Stimulated activated naive CD8-positive, alpha-beta T cell treated with anti-CD3 and anti-CD28 coated beads, Interleukin-15, amount 100 ng/mL, for 72 hours (primary cell): ENCODE measurements around the gene CDIPT.

ENCODE experiments used
- ATAC-seq: fragments of 150-1000 bp; cut with Tn5 transposase; 2 replicates; pipeline ENCODE4 v1.10.0; 2021; ENCODE audit warnings: mild to moderate bottlenecking, moderate library complexity
- DNase-seq, 2 donors: peaks; one replicate each; pipeline ENCODE4 v3.0.0; 2021 to 2022
- H3K27ac Mint-ChIP-seq, 2 donors: one replicate each; pipeline ENCODE4 v1.8.0; 2022; ENCODE audit warnings: mild to moderate bottlenecking in 2 of 2, mixed read lengths in 2 of 2, moderate library complexity in 2 of 2
- H3K27me3 Mint-ChIP-seq: one replicate; pipeline ENCODE4 v1.8.0; 2022; ENCODE audit warnings: mixed read lengths
- H3K4me1 Mint-ChIP-seq: one replicate; pipeline ENCODE4 v1.8.0; 2022; ENCODE audit warnings: mild to moderate bottlenecking, mixed read lengths
- H3K4me3 Mint-ChIP-seq, 2 donors: one replicate each; pipeline ENCODE4 v1.8.0; 2022; ENCODE audit warnings: mild to moderate bottlenecking in 2 of 2, mixed read lengths in 2 of 2, moderate library complexity in 1 of 2
- H3K9me3 Mint-ChIP-seq, 2 donors: one replicate each; pipeline ENCODE4 v1.8.0; 2022; ENCODE audit warnings: mixed read lengths in 2 of 2

Gene CDIPT

GRCh38 chr16:29854520-29855100, 8.4 kb downstream of the CDIPT start:
- ATAC-seq, result no peak
- Mint-ChIP-seq H3K27me3 (no peaks in the 10 kb centered on the region), H3K4me1 (peaks cover 29% of the 10 kb centered on the region), H3K9me3 (no peaks in the 10 kb centered on the region), H3K27ac (peak overlapping the region in 1 of 2 donors; percentile 75), H3K4me3 (no peak overlapping the region)
- DNase-seq, result no peak

GRCh38 chr16:29852654-29853053, 10.4 kb downstream of the CDIPT start:
- no peaks in the 10 kb centered on the region for H3K9me3 Mint-ChIP-seq
- no peak for DNase-seq
- H3K27ac Mint-ChIP-seq, result no peak overlapping the region
- peaks cover 20% of the 10 kb centered on the region for H3K4me1 Mint-ChIP-seq
- H3K4me3 Mint-ChIP-seq, result no peak overlapping the region
- no peaks in the 10 kb centered on the region for H3K27me3 Mint-ChIP-seq
- ATAC-seq, result no peak

GRCh38 chr16:29850998-29851397, 12.0 kb downstream of the CDIPT start:
- no peak for ATAC-seq
- Mint-ChIP-seq H3K9me3 (no peaks in the 10 kb centered on the region), H3K27ac (no peak overlapping the region), H3K4me3 (no peak overlapping the region), H3K27me3 (no peaks in the 10 kb centered on the region), H3K4me1 (peaks cover 25% of the 10 kb centered on the region)
- no peak for DNase-seq

GRCh38 chr16:29849505-29849904, 13.5 kb downstream of the CDIPT start:
- no peaks in the 10 kb centered on the region for H3K27me3 Mint-ChIP-seq
- no peak for ATAC-seq
- H3K27ac Mint-ChIP-seq, result no peak overlapping the region
- peaks cover 18% of the 10 kb centered on the region for H3K4me1 Mint-ChIP-seq
- DNase-seq, result no peak
- no peak overlapping the region for H3K4me3 Mint-ChIP-seq
- H3K9me3 Mint-ChIP-seq, result no peaks in the 10 kb centered on the region

DNA sequence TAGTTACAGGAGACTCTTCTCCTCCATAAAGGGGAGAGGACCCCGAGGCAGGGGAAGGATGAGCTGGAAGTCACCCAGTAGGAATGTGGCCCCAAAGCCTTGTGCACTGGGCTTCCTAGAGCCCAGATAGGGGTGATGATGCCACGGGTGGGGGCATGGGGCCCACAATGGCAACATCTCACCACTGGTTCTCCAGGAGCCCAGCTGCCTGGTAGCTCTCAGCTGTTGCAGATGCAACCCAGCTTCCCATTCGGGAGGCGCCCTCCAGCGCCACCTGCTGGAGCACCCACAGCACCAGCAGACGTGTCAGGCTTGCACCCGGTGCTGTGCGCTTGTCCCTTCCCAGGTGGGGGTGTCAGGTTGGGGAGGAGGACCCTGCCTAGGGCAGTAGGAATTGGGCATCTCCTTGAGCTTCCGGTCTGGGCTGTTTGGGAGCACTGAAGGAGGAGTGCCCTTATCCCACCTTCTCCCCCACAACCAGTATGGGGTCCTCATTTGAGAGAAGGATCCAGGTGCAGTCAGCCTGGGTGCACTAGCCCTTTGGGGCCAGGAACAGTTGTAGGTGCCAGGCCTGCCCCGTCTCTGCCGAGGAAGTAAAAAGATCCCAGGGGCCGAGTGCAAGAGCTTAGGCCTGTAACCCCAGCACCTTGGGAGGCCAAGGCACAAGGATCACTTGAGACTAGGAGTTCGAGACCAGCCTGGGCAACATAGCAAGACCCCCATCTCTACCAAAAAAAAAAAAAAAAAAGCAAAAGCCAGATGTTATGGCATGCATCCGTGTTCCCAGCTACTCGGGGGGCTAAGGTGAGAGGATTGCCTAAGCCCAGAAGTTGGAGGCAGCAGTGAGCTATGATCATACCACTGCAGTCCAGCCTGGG, 14.4 kb downstream of the CDIPT start:
- ATAC-seq (peak; percentile 96), DNase-seq (peak; percentile 78 to 82)
- Mint-ChIP-seq H3K27ac (peak overlapping the region in 1 of 2 donors; percentile 81), H3K4me3 (no peak overlapping the region), H3K27me3 (no peaks in the 10 kb centered on the region), H3K4me1 (peaks cover 17% of the 10 kb centered on the region), H3K9me3 (no peaks in the 10 kb centered on the region)

DNA sequence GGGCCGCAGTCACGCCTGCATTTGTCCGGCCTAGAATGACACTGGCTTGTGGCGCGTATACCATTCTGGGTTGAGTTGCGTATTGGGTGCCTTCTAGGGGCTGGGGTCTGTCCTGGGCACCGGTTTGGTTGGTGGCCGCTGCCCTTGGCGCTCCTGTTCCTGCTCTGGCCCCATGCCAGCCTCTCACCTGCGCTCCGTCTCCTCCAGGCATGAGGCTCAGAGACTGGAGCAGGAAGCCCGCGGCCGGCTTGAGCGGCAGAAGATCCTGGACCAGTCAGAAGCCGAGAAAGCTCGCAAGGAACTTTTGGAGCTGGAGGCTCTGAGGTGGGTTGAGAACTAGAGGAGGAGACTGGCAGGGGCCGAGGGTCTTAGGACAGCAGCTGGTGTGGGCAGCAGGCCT, 17.4 kb downstream of the CDIPT start:
- Mint-ChIP-seq H3K4me1 (peaks cover 17% of the 10 kb centered on the region), H3K9me3 (no peaks in the 10 kb centered on the region), H3K27me3 (no peaks in the 10 kb centered on the region), H3K27ac (no peak overlapping the region), H3K4me3 (no peak overlapping the region)
- ATAC-seq, result no peak
- DNase-seq, result no peak

- H3K9me3 Mint-ChIP-seq, result no peaks in the 10 kb centered on the region
- ATAC-seq (no peak), DNase-seq (no peak)
- no peaks in the 10 kb centered on the region for H3K27me3 Mint-ChIP-seq
- H3K27ac Mint-ChIP-seq, result peak overlapping the region in 1 of 2 donors; percentile 85
- peaks cover 12% of the 10 kb centered on the region for H3K4me1 Mint-ChIP-seq
- H3K4me3 Mint-ChIP-seq, result no peak overlapping the region
These were observed 18.3 kb downstream of the CDIPT start for GRCh38 chr16:29844575-29845331.

DNA sequence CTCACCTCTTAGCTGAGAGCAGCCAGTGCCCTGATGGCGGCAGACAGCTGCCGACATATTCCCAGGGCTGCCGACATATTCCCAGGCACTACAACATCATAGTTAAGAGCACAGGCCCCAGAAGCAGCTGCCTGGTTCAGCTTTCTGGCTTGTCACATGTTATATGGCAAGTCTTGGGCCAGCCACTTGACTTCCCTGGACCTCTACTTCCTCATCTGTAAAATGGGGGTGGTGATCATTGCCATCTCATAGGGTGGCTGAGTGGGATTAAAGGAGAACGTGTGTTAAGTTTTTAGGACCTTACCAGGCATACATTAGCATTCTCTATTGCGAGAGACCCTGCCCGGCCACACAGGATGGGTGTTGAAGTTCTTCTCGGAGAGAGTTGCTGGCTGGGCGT, 19.1 kb downstream of the CDIPT start:
- DNase-seq (no peak), ATAC-seq (no peak)
- peaks cover 12% of the 10 kb centered on the region for H3K4me1 Mint-ChIP-seq
- no peaks in the 10 kb centered on the region for H3K9me3 Mint-ChIP-seq
- H3K4me3 Mint-ChIP-seq, result no peak overlapping the region
- H3K27ac Mint-ChIP-seq, result no peak overlapping the region
- H3K27me3 Mint-ChIP-seq, result no peaks in the 10 kb centered on the region

DNA sequence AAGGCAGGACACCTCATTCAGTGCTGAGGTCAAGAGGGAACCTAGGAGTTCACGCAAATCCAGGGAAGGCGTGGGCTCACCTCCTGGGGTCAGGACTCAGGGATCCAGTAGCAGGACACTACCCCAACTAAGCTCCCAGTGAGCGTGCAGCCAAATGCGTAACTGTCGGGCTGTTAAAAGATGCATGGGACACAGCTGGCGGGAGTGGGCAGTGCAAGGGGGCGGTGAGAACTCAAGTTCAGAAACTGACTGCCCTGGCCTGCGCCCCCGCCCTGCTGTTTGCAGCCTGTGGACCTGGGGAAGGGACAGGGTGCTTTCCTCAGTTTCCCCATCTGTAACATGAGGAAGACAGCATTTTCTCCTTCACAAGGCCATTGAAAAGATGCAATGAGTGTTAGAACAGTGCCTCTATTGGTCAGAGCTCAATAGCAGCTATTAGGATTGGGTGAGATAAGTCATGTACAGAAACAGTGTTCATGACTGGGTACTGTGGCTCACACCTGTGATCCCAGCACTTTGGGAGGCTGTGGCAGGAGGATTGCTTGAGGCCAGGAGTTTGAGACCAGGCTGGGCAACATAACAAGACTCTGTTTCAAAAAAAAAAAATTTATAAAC, 20.2 kb downstream of the CDIPT start:
- peaks cover 5% of the 10 kb centered on the region for H3K4me1 Mint-ChIP-seq
- peak overlapping the region in 1 of 2 donors; percentile 52 for H3K27ac Mint-ChIP-seq
- peak; percentile 54 for ATAC-seq
- H3K27me3 Mint-ChIP-seq, result no peaks in the 10 kb centered on the region
- H3K4me3 Mint-ChIP-seq, result no peak overlapping the region
- DNase-seq, result no peak
- no peaks in the 10 kb centered on the region for H3K9me3 Mint-ChIP-seq

DNA sequence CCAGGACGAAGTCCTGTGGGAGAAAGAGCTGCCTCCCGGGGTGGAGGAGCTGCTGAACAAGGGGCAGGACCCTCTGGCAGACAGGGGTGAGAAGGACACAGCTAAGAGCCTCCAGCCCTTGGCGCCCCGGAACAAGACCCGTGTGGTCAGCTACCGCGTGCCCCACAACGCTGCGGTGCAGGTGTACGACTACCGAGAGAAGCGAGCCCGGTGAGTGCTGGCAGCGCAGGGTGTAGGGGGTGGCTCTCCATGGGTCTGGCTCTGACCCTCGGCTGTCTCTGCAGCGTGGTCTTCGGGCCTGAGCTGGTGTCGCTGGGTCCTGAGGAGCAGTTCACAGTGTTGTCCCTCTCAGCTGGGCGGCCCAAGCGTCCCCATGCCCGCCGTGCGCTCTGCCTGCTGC, 21.4 kb downstream of the CDIPT start:
- Mint-ChIP-seq H3K4me1 (no peaks in the 10 kb centered on the region), H3K27me3 (no peaks in the 10 kb centered on the region), H3K4me3 (no peak overlapping the region), H3K27ac (peak overlapping the region in 1 of 2 donors; percentile 34), H3K9me3 (no peaks in the 10 kb centered on the region)
- ATAC-seq (peak; percentile 23), DNase-seq (no peak)

GRCh38 chr16:29840240-29840639, 22.8 kb downstream of the CDIPT start:
- H3K27ac Mint-ChIP-seq, result peak overlapping the region in 1 of 2 donors; percentile 82
- H3K9me3 Mint-ChIP-seq, result no peaks in the 10 kb centered on the region
- no peak for ATAC-seq
- DNase-seq, result no peak
- no peaks in the 10 kb centered on the region for H3K4me1 Mint-ChIP-seq
- no peak overlapping the region for H3K4me3 Mint-ChIP-seq
- H3K27me3 Mint-ChIP-seq, result no peaks in the 10 kb centered on the region

DNA sequence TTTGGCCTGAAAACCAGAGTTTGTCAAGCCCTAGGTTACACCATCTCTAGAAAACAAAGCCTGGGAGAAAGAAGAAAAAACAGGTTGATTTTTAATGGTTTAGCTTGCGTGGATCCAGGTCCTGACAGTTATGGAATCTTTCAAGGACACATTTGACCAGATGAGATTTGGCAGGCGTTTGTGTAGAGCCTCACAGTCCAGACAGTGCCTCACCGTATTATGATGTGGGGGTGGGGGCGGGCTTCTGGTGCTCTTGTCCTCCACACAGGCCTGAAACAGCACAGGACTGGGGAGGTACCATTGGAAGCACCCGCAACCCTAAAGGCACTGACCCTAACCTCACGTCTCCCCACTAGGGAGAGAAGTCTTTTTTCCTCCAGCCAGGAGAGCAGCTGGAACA, 23.2 kb downstream of the CDIPT start:
- no peaks in the 10 kb centered on the region for H3K9me3 Mint-ChIP-seq
- H3K27ac Mint-ChIP-seq, result no peak overlapping the region
- H3K4me1 Mint-ChIP-seq, result no peaks in the 10 kb centered on the region
- ATAC-seq (no peak), DNase-seq (no peak)
- no peaks in the 10 kb centered on the region for H3K27me3 Mint-ChIP-seq
- H3K4me3 Mint-ChIP-seq, result no peak overlapping the region

DNA sequence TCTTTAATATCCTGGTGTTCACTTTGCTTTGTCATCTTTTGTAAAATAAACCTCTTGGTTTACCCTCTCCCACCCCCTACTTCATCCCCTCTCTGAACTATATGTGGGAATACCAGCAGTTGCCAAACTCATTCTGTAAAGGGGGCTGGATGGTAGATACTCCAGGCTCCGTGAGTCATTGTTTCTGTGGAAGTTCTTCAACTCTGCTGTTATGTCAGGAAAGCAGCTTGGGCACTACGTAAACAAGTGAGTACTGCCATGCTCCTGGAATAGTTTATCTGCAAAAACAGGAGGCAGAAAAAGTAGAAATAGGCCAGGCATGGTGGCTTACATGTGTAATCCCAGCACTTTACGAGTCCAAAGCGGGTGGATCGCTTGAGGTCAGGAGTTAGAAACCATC, 25.2 kb downstream of the CDIPT start:
- no peaks in the 10 kb centered on the region for H3K9me3 Mint-ChIP-seq
- no peak overlapping the region for H3K27ac Mint-ChIP-seq
- DNase-seq (no peak), ATAC-seq (no peak)
- no peaks in the 10 kb centered on the region for H3K27me3 Mint-ChIP-seq
- no peak overlapping the region for H3K4me3 Mint-ChIP-seq
- peaks cover 11% of the 10 kb centered on the region for H3K4me1 Mint-ChIP-seq

GRCh38 chr16:29836623-29837022, 26.4 kb downstream of the CDIPT start:
- DNase-seq (no peak), ATAC-seq (no peak)
- no peak overlapping the region for H3K27ac Mint-ChIP-seq
- H3K9me3 Mint-ChIP-seq, result no peaks in the 10 kb centered on the region
- no peaks in the 10 kb centered on the region for H3K27me3 Mint-ChIP-seq
- H3K4me1 Mint-ChIP-seq, result peaks cover 11% of the 10 kb centered on the region
- H3K4me3 Mint-ChIP-seq, result no peak overlapping the region

DNA sequence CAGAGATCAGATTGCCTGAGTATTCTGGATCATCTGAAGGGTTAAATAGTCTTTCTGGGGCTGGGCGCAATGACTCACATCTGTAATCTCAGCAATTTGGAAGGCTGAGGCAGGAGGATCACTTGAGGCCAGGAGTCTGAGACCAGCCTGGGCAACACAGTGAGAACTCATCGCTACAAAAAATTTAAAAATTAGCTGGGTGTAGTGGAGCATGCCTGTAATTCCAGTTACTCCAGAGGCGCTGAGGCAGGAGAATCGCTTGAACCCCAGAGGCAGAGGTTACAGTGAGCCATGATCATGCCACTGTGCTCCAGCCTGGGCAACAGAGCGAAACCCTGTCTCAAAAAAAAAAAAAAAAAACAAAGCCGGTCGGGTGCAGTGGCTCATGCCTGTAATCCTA, 27.1 kb downstream of the CDIPT start:
- Mint-ChIP-seq H3K27ac (peak overlapping the region in 1 of 2 donors; percentile 27), H3K27me3 (no peaks in the 10 kb centered on the region), H3K4me3 (no peak overlapping the region), H3K9me3 (no peaks in the 10 kb centered on the region), H3K4me1 (peaks cover 15% of the 10 kb centered on the region)
- DNase-seq, result no peak
- no peak for ATAC-seq
